Activated effector memory CD4-positive, alpha-beta T cell treated with anti-CD3 and anti-CD28 coated beads, Interleukin-2, amount 50 U/mL, for 16 hours (primary cell): Measurements from ENCODE around the gene CDCP2.
A peak's percentile ranks its signal among the peaks of the same experiment; 100 is the strongest.

Source experiments
- DNase-seq: peaks from one replicate; pipeline ENCODE4 v3.0.0-alpha.2; 2020

Gene CDCP2

DNA sequence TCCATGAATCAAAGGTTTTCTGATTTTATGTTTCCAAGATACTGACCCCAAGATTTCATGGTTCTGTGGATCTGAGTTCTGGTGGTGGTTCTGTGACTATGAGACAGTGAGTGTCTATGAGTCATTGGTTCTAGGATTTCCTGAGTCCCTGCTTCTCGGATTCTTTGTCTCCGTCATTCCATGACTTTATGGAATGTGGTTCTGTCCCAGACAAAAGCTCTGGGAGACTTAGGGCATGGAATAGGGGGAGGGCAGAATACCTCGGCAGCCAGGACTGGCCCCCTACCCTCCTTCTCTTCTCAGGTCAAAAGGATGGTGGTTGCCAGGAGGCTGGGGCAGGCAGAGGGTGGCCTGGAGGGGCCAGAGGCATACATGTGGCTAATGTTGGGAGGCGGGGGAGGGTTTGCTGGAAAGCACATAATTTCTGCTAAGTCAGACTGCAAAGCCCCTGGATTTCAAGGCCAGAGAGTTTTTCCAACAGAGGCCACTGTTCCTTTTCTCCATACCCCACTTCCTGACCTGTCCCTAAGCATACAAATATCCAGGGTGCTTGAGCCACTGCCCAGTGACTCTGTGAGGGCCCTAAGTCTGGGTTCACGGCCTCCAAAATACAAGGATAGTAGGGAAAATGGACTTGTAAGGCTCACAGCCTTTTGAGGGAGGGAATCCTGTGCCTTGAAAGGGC, 17.2 kb downstream of the CDCP2 start:
- no peak for DNase-seq

DNA sequence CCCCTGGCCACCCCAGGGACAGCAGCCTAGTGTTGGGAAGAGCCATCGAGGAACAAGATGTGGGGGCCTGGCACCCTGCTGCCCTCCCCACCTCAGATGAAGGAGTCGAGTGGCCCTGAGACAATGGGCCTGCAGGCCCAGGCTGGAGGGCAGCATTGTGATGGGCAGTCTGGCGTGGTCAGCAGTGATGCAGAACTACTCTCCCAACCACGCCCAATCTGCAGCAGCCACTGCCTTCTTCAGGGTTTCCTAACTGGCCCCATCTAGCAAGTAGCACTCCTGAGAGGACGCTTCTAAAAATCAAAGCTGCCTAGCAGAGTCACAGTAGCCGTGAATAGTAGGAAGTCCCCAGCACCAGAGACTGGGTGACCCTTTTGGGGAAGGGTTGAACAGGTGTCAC, 18.5 kb downstream of the CDCP2 start:
- DNase-seq: no peak

DNA sequence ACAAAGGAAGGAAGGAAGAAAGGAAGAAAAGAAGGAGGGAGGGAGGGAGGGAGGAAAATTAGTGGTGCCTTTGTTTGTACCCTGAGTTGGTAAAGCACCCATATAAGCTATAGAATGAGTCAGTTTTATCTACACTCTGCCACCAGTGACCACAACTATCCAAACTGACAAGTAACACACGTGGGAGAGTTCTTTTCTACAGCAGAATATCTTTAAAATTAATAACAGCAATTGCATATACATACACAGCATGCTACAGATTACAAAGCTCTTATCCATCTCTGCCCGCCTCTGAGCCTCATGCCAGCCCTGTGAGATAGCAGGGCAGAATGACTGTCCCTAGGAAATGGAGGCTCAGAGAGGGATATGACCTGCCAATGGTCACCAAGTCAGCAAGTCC, 20.3 kb downstream of the CDCP2 start:
- no peak for DNase-seq

DNA sequence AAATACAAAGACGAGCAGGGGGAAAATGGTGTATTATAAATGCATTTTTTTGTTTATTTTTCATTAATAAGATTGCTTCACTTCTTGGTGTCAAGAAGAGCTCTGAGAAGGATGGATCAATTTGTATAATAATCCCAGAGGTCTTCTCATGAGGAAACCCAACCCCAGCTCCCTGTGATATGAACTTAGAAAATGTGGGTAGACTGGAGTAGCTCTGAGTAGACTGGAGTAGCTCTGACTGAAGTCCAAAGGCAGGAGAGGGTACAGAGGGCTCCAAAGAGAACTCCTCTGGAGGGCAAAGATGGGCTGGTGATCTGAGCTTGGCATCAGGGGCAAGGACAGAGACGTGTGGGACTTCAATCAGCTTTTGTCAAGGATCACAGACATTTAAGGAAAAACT, 21.4 kb downstream of the CDCP2 start:
- no peak for DNase-seq

- no peak for DNase-seq
Observed at GRCh38 chr1:54129858-54130257, 22.9 kb downstream of the CDCP2 start.

- no peak for DNase-seq
Observed at GRCh38 chr1:54127594-54128300, 25.1 kb downstream of the CDCP2 start.

GRCh38 chr1:54126271-54126815, 26.5 kb downstream of the CDCP2 start:
- no peak for DNase-seq

GRCh38 chr1:54125386-54126070, 27.3 kb downstream of the CDCP2 start:
- no peak for DNase-seq

GRCh38 chr1:54124906-54125305, 27.9 kb downstream of the CDCP2 start:
- DNase-seq: no peak

DNA sequence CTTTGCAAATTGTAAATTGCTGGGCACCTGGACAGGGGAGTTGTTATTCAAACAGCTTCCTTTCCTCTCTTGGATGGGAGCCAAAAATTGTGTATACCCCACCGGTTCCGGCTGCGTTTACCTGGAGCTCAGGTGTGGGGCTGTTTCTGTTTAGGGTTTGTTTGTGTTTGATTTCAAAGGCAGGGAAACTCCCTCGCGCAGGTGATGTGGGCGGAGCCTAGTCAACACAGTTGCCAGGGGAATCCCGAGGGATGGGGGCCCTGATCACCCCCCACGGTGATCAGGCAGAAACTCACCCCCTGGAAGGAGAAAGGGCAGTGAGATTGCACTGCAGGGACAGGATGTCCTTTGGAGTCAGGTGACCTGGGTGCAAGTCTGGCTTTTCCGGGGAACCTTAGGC, 28.3 kb downstream of the CDCP2 start:
- no peak for DNase-seq

GRCh38 chr1:54122992-54123391, 29.8 kb downstream of the CDCP2 start:
- no peak for DNase-seq

GRCh38 chr1:54122135-54122751, 30.6 kb downstream of the CDCP2 start:
- DNase-seq: no peak

DNA sequence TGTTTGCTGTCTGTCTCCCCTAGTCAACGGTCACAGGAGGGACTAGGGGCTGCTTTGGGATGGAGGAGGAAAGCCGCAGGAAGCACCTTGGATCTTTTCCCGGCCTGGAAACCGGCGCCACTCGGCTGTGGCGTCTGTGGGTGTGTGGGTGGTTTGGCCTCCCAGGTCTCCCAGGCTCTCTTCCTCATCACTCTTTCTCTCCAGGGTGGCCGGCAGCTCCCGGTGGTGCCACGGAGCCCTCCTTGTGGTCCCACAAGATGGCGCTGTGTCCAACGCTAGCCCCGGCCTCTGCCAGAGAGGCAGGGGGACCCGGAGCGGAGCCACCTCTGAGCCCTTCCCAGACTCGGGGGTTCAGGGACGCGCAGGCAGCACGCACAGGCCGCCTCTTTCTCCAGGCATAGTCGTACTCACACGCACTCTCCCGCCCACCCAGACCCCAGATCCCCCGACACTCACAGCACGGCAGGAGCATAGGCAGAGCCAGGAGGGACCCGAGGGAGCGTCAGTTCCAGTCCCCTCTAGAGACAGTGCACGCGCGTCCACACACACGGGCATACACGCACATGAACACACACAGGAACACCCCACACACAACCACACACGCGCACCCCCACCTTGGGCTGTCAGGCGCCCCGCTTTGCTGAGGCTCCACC, 31.2 kb downstream of the CDCP2 start:
- peak; percentile 83 for DNase-seq

GRCh38 chr1:54120698-54121481, 31.9 kb downstream of the CDCP2 start:
- DNase-seq: no peak

- no peak for DNase-seq
Observed at GRCh38 chr1:54120018-54120697, 32.6 kb downstream of the CDCP2 start.

GRCh38 chr1:54118704-54119103, 34.1 kb downstream of the CDCP2 start:
- DNase-seq: no peak

GRCh38 chr1:54117815-54118563, 34.8 kb downstream of the CDCP2 start:
- DNase-seq: no peak

DNA sequence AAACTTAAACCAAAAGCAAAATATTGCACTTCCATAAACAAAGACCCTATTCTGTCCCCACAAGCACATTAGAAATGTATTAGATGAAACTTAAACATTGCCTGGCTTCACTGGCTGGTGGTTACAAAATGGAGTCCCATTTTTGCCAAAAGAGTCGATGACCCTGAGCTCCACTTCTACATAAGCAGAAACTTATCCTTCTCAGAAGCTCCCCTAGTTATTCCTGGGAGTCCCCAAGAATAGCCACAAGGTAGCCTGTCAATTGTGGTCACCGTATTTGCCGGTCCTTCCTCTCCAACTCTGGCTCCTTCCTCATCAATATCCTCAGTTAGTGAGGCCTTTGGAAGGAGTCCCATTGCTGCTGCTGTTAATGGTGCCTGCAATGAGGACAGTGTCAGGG, 37.3 kb downstream of the CDCP2 start:
- peak; percentile 25 for DNase-seq

DNA sequence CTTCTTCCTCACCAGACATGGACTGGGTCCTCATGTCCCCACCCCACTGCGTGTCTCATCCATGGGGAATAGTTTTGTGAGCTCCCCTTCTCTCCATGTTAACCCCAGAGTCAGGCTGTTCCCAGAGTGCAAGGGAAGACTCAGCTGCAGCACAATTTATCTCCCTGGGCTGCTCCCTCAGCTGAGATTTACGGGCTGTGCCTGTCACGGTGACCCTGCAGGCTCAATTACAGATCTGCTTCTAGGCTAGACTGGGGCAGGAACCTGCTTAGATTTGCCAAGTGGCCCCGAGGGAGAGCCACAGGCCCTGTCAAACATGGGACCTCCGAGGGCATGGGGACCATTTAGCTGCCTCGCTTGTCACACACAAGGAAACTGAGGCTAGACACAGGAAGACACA, 37.8 kb downstream of the CDCP2 start:
- peak; percentile 43 for DNase-seq

GRCh38 chr1:54114001-54114400, 38.8 kb downstream of the CDCP2 start:
- DNase-seq: peak; percentile 30
